ENCODE results near the gene GJC2.

DNA sequence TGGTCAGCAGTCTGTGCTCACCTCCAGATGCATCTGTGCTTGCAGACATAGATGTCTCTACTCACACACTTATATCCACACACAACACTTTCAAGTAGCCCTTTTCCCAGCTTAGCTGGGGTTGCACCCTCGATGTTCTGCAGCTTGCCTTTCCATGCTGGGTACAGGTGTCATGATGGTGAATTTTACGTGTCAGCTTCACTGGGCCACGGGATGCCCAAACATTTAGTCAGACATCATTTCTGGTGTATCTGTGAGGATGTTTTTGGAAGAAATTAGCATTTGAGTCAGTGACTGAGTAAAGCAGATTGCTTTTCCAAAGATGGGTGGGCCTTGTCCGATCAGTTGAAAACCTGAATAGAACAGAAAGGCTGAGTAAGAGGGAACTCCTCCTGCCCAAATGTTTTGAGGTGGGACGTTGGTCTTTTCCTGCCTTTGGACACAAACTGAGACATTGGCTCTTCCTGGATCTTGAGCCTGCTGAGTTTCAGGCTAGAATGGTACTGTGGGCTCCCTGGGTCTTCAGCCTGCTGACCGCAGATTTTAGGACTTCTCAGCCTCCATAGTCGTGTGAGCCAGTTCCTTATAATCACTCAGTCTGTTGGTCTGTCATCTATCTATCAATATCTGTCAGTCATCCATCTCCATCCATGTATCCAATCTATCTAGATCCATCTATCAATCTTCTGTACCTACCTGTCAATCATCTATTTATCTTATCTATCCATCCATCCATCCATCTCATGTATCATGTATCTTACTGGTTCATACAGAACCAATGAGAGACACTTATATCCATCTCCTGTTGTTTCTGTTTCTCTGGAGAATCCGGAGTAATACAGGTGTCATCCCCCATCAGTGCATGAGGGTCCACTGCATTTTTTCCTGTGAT, 45.4 kb downstream of the GJC2 start:
- TF ChIP-seq REST (IDR thresholded peaks at IDR 0.05; ENCODE audit: insufficient read depth in 1 of 2, low read depth in 2 of 2, low read length in 2 of 2) (no peak), POLR2AphosphoS5 (IDR thresholded peaks at IDR 0.05; ENCODE audit: low read depth, low read length) (no peak), TAF1 (IDR thresholded peaks at IDR 0.05; ENCODE audit: borderline replicate concordance, insufficient read depth, low read length) (no peak)
